ENCODE data around the gene LMNB1. TPM values are rescaled to one million over a fixed set of nuclear protein-coding genes. Genes with fewer than 3 reads are reported as not detected.
"Not testable (repeated sequence)": the region's sequence is repeated elsewhere in the genome, so short reads cannot be mapped to it uniquely, and the experiment has no call there.

LMNB1 gene
- total and polyA plus RNA-seq, 2 experiments from 2014 or later: 17.9 to 186 TPM

- Histone ChIP-seq H3K4me3 (no peak overlapping the region), H3K27ac (peak overlapping the region; percentile 69), H3K36me3 (peaks cover 22% of the 10 kb centered on the region), H3K27me3 (no peaks in the 10 kb centered on the region), H3K9me3 (ENCODE audit: low read depth) (no peaks in the 10 kb centered on the region), H3K4me1 (ENCODE audit: low read depth) (peaks cover 15% of the 10 kb centered on the region)
- peak in 1 of 2 donors; percentile 25 for DNase-seq (ENCODE audit: low read depth in 1 of 2, low spot score in 1 of 2)
- no peak for TF ChIP-seq CTCF (IDR thresholded peaks at IDR 0.05; ENCODE audit: low read depth, low read length)
Observed at GRCh38 chr5:126812199-126812570, 35.2 kb downstream of the LMNB1 start.

- not testable (repeated sequence) for DNase-seq (ENCODE audit: low read depth in 1 of 2, low spot score in 1 of 2); H3K4me3 ChIP-seq
- H3K36me3 ChIP-seq: peaks cover 25% of the 10 kb centered on the region
Observed at GRCh38 chr5:126813799-126814198, 36.9 kb downstream of the LMNB1 start.

DNA sequence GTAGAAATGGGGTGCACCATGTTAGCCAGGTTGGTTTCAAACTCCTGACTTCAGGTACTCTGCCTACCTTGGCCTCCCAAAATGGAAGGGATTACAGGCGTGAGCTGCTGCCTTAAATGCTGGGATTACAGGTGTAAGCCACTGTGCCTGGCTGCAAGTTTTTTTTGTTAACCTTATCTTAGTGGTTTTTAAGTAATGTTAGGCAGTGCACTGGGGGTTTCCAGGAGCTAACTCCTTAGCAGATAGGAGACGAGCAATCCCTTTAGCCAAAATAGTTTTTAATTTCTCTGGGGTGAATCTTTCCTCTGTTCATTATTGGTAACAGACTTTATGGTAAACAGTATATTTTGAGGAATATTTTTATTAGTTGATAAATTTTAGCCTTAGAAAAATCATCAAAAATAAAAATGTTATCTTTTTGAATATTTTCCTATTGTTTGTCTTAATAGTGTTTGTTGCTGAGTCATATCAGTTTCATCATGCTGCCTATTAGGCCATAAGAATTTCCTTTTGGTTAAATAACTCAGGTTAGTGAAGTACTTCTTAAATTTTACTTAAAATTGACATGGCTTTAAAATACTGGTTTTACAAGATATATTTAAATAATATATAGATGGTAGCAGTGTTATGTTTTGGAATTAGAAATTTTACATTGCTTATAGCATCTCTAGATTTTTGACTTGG, 37.9 kb downstream of the LMNB1 start:
- peaks cover 15% of the 10 kb centered on the region for H3K4me1 ChIP-seq (ENCODE audit: low read depth)
- no peak for TF ChIP-seq CTCF (IDR thresholded peaks at IDR 0.05; ENCODE audit: low read depth, low read length)
- H3K36me3 ChIP-seq: peaks cover 27% of the 10 kb centered on the region
- DNase-seq (ENCODE audit: low read depth in 1 of 2, low spot score in 1 of 2): peak in 1 of 2 donors; percentile 64
- H3K27me3 ChIP-seq: no peaks in the 10 kb centered on the region
- no peaks in the 10 kb centered on the region for H3K9me3 ChIP-seq (ENCODE audit: low read depth)
- H3K4me3 ChIP-seq: no peak overlapping the region
- H3K27ac ChIP-seq: no peak overlapping the region

More at GRCh38 chr5:126813799-126814198, 36.9 kb downstream of the LMNB1 start:
- H3K4me1 ChIP-seq (ENCODE audit: low read depth): peaks cover 15% of the 10 kb centered on the region
- H3K9me3 ChIP-seq (ENCODE audit: low read depth); H3K27me3 ChIP-seq; H3K27ac ChIP-seq: not testable (repeated sequence)

DNA sequence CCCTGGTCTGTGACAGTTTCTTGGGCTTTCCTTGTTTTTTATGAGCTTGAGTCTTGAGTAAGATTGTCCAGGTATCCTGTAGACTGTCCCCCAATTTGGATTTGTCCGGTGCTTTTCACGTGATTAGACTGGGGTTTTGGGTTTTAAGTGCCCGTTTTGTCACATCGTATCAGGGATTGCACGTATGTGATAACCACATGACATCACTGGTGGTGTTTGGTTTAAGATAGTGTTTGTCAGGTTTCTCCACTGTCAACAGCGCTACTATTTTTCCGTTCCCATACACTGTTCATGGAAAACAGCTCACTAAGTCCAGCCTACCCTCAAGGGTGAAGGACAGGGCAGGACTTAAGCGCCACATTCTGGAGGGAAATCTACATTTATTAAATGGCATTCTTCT, 39.7 kb downstream of the LMNB1 start:
- TF ChIP-seq CTCF (IDR thresholded peaks at IDR 0.05; ENCODE audit: low read depth, low read length): no peak
- H3K9me3 ChIP-seq (ENCODE audit: low read depth): no peaks in the 10 kb centered on the region
- DNase-seq (ENCODE audit: low read depth in 1 of 2, low spot score in 1 of 2): no peak
- H3K27me3 ChIP-seq: no peaks in the 10 kb centered on the region
- no peak overlapping the region for H3K27ac ChIP-seq
- peaks cover 6% of the 10 kb centered on the region for H3K4me1 ChIP-seq (ENCODE audit: low read depth)
- no peak overlapping the region for H3K4me3 ChIP-seq
- peaks cover 31% of the 10 kb centered on the region for H3K36me3 ChIP-seq

DNA sequence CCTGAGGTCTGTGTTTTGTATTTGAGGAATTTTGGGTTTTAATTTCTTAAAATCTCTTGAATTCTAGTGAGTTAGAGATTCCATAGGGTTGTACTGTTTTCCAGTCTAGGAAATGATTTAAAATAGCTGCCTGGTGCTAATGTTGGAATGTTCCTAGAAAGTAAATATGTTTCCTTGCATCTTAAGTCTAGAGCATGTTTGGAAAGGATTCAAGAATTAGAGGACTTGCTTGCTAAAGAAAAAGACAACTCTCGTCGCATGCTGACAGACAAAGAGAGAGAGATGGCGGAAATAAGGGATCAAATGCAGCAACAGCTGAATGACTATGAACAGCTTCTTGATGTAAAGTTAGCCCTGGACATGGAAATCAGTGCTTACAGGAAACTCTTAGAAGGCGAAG, 41.8 kb downstream of the LMNB1 start:
- Histone ChIP-seq H3K4me3 (no peak overlapping the region), H3K4me1 (ENCODE audit: low read depth) (no peaks in the 10 kb centered on the region), H3K9me3 (ENCODE audit: low read depth) (no peaks in the 10 kb centered on the region), H3K27ac (no peak overlapping the region), H3K27me3 (no peaks in the 10 kb centered on the region), H3K36me3 (peaks cover 31% of the 10 kb centered on the region)
- no peak for TF ChIP-seq CTCF (IDR thresholded peaks at IDR 0.05; ENCODE audit: low read depth, low read length)
- no peak for DNase-seq (ENCODE audit: low read depth in 1 of 2, low spot score in 1 of 2)

DNA sequence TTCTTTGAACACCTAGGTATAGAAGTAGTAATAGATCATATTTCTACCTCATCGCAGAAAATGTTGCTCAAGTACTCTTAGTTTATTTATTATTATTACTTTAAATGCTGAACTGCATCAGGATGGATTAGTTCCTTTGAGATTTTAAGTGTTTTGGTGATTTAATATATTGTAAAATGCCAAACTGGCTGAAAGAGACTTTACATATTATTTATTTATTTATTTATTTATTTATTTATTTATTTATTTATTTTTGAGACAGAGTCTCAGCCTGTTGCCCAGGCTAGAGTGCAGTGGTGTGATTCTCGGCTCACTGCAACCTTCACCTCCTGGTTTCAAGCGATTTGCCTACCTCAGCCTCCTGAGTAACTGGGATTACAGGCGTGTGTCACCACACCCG, 42.3 kb downstream of the LMNB1 start:
- Histone ChIP-seq H3K27me3 (no peaks in the 10 kb centered on the region), H3K4me3 (no peak overlapping the region), H3K36me3 (peaks cover 31% of the 10 kb centered on the region), H3K27ac (no peak overlapping the region), H3K4me1 (ENCODE audit: low read depth) (no peaks in the 10 kb centered on the region), H3K9me3 (ENCODE audit: low read depth) (no peaks in the 10 kb centered on the region)
- TF ChIP-seq CTCF (IDR thresholded peaks at IDR 0.05; ENCODE audit: low read depth, low read length): no peak
- no peak for DNase-seq (ENCODE audit: low read depth in 1 of 2, low spot score in 1 of 2)

Data from cardiac muscle cell (in vitro differentiated cells and primary cell).